HUES6 (cell line): ENCODE measurements around the gene ZNF268.
"Not testable (repeated sequence)": the region's sequence is repeated elsewhere in the genome, so short reads cannot be mapped to it uniquely, and the experiment has no call there.

Source experiments
- H3K27ac ChIP-seq: 2 replicates; pipeline ENCODE4 v1.7.0; 2013; ENCODE audit warnings: low read depth, mild to moderate bottlenecking, low read length, inconsistent platforms
- H3K27me3 ChIP-seq: 2 replicates; pipeline ENCODE4 v1.6.1; 2013; ENCODE audit warnings: low read length; ENCODE audit not compliant: control insufficient read depth, insufficient read depth
- H3K36me3 ChIP-seq: 2 replicates; pipeline ENCODE4 v1.6.1; 2013; ENCODE audit warnings: low read length; ENCODE audit not compliant: control insufficient read depth, insufficient read depth
- H3K4me1 ChIP-seq: 2 replicates; pipeline ENCODE4 v1.6.1; 2013; ENCODE audit warnings: low read length; ENCODE audit not compliant: control insufficient read depth, insufficient read depth
- H3K4me3 ChIP-seq: 2 replicates; pipeline ENCODE4 v1.5.1; 2013; ENCODE audit warnings: low read depth, low read length
- H3K9ac ChIP-seq: one replicate; pipeline ENCODE4 v1.6.1; 2013; ENCODE audit warnings: mild to moderate bottlenecking, low read length
- H3K9me3 ChIP-seq: 2 replicates; pipeline ENCODE4 v1.6.1; 2013; ENCODE audit warnings: low read depth, low read length; ENCODE audit not compliant: control insufficient read depth, insufficient read depth

Gene ZNF268

DNA sequence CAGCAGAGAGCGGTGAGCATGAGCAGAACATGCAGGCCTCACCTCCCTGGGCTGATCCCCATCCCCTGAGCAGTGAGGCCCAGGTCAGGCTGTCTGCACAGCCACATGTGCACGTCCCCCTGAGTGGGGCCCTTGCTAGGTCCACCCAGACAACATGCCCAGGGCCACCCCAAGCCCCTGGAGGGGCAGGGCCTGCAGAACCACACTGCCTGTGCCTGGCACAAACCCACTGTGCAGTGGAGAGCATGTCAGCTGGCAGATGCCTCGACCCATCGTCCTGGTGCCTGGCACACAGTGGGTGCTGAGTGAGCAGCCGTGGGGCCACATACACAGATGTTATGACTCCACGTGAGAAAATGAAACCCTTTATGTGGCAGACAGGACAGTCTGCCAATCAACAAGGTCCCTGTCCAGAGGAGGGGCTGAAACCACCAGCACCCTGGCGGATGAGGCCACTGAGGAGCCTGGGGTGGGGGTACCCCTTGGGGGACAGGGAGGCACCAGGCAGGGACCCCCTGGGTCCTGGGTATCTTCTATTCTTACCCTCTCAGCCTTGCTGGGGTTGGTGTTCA lies 46.1 kb downstream of the ZNF268 start:
- H3K27me3 ChIP-seq = no peaks in the 10 kb centered on the region
- H3K27ac ChIP-seq = no peak overlapping the region
- no peak overlapping the region for H3K9ac ChIP-seq
- H3K4me1 ChIP-seq = no peaks in the 10 kb centered on the region
- no peak overlapping the region for H3K4me3 ChIP-seq
- H3K9me3 ChIP-seq = peaks cover 88% of the 10 kb centered on the region
- no peaks in the 10 kb centered on the region; the same call in 1 of the 2 replicates for H3K36me3 ChIP-seq

- peaks cover 91% of the 10 kb centered on the region for H3K9me3 ChIP-seq
- H3K27ac ChIP-seq = no peak overlapping the region
- H3K36me3 ChIP-seq = no peaks in the 10 kb centered on the region
- no peaks in the 10 kb centered on the region for H3K4me1 ChIP-seq
- no peaks in the 10 kb centered on the region for H3K27me3 ChIP-seq
- H3K9ac ChIP-seq = no peak overlapping the region
- H3K4me3 ChIP-seq = no peak overlapping the region
Observed at GRCh38 chr12:133231001-133231400, 49.7 kb downstream of the ZNF268 start.

GRCh38 chr12:133233006-133233405 lies 51.7 kb downstream of the ZNF268 start:
- Histone ChIP-seq H3K36me3 (no peaks in the 10 kb centered on the region), H3K4me1 (no peaks in the 10 kb centered on the region), H3K4me3 (no peak overlapping the region), H3K9ac (no peak overlapping the region), H3K27me3 (no peaks in the 10 kb centered on the region), H3K27ac (no peak overlapping the region), H3K9me3 (peaks cover 83% of the 10 kb centered on the region)

GRCh38 chr12:133233993-133234564 lies 52.8 kb downstream of the ZNF268 start:
- Histone ChIP-seq H3K27me3 (no peaks in the 10 kb centered on the region), H3K9ac (no peak overlapping the region), H3K36me3 (no peaks in the 10 kb centered on the region), H3K4me1 (no peaks in the 10 kb centered on the region), H3K4me3 (no peak overlapping the region), H3K9me3 (peaks cover 79% of the 10 kb centered on the region), H3K27ac (no peak overlapping the region)

DNA sequence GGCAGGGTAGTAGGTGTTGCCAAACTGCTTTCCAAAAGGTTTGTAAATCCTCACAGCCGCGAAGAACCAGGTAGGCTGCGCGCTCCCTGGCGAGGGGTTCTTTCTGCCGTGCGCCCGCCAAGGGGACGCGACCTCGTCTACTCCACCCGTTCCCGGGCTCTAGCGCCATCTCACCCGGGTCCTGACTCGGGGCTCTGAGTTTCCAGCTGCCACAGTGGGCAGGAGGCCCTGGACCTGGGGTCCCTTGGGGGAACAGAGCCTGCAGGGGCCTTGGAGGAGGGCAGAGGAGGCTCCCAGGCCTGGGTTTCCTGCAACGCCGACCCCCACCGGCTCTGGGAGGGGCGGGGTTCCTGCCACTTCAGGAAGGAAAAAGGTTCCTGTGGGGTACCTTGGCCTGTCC lies 53.7 kb downstream of the ZNF268 start:
- no peak overlapping the region for H3K4me3 ChIP-seq
- H3K27ac ChIP-seq = no peak overlapping the region
- no peaks in the 10 kb centered on the region for H3K36me3 ChIP-seq
- H3K9ac ChIP-seq = no peak overlapping the region
- H3K27me3 ChIP-seq = no peaks in the 10 kb centered on the region
- H3K4me1 ChIP-seq = no peaks in the 10 kb centered on the region
- peaks cover 79% of the 10 kb centered on the region for H3K9me3 ChIP-seq

DNA sequence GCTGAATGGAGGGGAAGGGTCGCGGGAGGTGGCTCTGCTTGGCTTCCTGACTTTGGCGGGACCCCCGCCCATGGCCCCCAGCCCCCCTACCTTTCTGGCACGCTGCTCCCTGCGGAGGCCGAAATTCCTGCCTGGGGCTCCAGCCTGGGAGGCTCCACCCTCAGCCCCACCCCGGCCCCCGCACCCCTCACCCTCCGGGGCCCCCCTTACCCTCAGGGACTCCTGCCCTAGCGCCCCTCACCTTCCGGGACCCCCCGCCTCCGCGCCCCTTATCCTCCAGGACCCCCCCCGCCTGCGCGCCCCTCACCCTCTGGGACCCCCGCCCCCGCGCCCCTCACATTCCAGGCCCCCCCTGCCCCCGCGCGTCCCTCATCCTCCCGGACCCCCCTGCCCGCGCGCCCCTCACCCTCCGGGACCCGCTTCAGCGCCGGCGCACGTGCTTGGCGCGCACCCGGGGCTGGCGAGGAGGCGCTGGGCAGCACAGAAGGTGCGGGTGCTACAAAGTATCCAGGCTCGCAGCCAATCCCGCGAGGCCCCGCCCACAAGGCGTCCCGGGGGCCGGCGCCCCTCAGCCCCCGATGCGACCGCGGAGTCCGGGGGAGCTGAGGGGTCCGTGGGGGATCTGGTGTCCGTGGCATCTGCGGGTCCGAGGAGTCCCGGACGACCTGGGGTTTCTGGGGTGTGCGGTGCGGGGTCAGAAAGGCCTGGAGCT lies 54.3 kb downstream of the ZNF268 start, which contains the start of gene ANHX:
Gene ANHX (minus strand): TSS at position 477 of the 712 bp plus-strand sequence. CDS start 1,521 bp downstream, outside the sequence.
- Histone ChIP-seq H3K9me3 (peaks cover 80% of the 10 kb centered on the region), H3K27ac (no peak within 1 kb of the TSS), H3K27me3 (no peaks in the 10 kb centered on the region), H3K36me3 (no peaks in the 10 kb centered on the region), H3K4me3 (no peak within 1 kb of the TSS), H3K4me1 (no peaks in the 10 kb centered on the region), H3K9ac (no peak within 1 kb of the TSS)

DNA sequence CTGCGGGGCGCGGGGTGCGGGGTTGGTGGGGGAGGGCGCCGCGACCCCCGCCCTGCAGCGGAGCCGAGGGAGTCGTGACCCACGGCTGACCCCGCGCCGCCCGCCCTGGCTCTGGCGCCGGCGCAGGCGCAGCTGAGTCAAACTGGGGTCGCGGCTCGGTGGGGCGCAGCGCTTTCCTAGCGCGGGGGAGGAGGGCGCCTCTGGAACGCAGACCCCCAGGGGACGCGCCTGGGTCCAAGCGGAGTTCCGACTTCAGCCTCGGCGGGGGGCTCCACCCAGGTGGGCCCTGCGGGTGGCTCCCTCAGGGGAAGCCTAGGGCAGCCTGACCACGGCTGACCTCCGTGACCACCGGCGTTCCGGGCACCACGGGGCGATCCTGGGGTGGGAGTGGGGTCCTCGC lies 54.8 kb downstream of the ZNF268 start:
- Histone ChIP-seq H3K9me3 (peaks cover 77% of the 10 kb centered on the region), H3K27me3 (no peaks in the 10 kb centered on the region), H3K36me3 (no peaks in the 10 kb centered on the region), H3K4me3 (no peak overlapping the region), H3K9ac (no peak overlapping the region), H3K27ac (no peak overlapping the region), H3K4me1 (no peaks in the 10 kb centered on the region)

DNA sequence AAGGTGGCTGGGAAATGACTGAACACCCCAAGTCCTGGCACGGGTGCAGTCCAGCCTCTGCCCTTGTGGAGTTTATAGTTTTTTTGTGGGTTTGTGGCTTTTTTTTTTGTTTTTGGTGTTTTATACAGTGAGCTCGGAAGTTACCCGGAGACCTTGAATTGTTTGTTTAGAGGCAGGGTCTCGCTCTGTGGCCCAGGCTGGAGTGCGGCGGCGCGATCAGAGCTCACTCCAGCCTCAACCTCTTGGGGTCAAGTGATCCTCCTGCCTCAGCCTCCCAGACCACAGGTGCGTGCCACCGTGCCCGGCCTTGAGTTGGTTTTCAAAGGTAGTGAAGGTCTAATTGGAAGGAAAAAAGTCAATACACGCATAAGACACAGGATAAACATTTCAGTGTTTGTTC lies 55.3 kb downstream of the ZNF268 start:
- no peaks in the 10 kb centered on the region for H3K4me1 ChIP-seq
- peaks cover 77% of the 10 kb centered on the region for H3K9me3 ChIP-seq
- no peak overlapping the region for H3K9ac ChIP-seq
- H3K4me3 ChIP-seq = no peak overlapping the region
- H3K36me3 ChIP-seq = no peaks in the 10 kb centered on the region
- H3K27ac ChIP-seq = no peak overlapping the region
- H3K27me3 ChIP-seq = no peaks in the 10 kb centered on the region

- H3K4me3 ChIP-seq = no peak overlapping the region
- H3K36me3 ChIP-seq = no peaks in the 10 kb centered on the region
- peaks cover 32% of the 10 kb centered on the region for H3K9me3 ChIP-seq
- H3K9ac ChIP-seq = no peak overlapping the region
- no peak overlapping the region for H3K27ac ChIP-seq
- no peaks in the 10 kb centered on the region for H3K4me1 ChIP-seq
- H3K27me3 ChIP-seq = no peaks in the 10 kb centered on the region
Observed at GRCh38 chr12:133251732-133252131, 70.4 kb downstream of the ZNF268 start.

GRCh38 chr12:133255833-133256232 lies 74.5 kb downstream of the ZNF268 start:
- H3K9me3 ChIP-seq = peaks cover 42% of the 10 kb centered on the region
- not testable (repeated sequence) for H3K27ac ChIP-seq, H3K36me3 ChIP-seq, H3K27me3 ChIP-seq, H3K4me3 ChIP-seq, H3K4me1 ChIP-seq, H3K9ac ChIP-seq

DNA sequence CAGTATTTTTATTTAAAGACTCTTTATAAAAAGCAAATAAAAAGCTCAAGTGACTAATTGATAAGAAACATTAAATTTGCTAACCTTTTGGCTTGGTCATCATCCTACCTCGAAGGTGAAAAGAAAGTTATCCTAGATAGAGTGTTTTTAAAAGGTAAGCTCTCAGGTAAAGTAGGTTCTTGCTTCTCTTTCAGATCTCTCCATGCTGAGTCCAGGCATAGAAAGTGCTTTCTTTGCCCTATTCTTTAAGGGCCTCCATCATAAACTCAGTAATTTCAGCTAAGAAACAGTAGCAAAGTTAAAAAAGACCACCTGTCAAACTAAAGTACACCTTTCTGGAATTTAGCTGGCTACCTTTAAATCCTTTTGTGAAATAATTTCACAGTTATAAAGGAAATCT lies 75.0 kb downstream of the ZNF268 start:
- Histone ChIP-seq H3K9me3 (peaks cover 45% of the 10 kb centered on the region), H3K4me1 (no peaks in the 10 kb centered on the region), H3K27me3 (no peaks in the 10 kb centered on the region), H3K9ac (no peak overlapping the region), H3K36me3 (no peaks in the 10 kb centered on the region), H3K4me3 (no peak overlapping the region), H3K27ac (no peak overlapping the region)
